ENCODE data around the gene PTPRN2. TPM values are rescaled to one million over a fixed set of nuclear protein-coding genes. Genes with fewer than 3 reads are reported as not detected.

The PTPRN2 gene
- total and polyA plus RNA-seq, 8 donors = 12.2 to 49.2 (median 31.8) TPM

GRCh38 chr7:158358926-158359645 lies 228.5 kb downstream of the PTPRN2 start:
- DNase-seq (no peak), ATAC-seq (no peak), FAIRE-seq (no peak)
- Histone ChIP-seq H3K4me3 (no peak overlapping the region), H3K27me3 (no peaks in the 10 kb centered on the region), H3K27ac (no peak overlapping the region), H3K36me3 (no peaks in the 10 kb centered on the region), H3K4me1 (no peaks in the 10 kb centered on the region), H3K9me3 (no peaks in the 10 kb centered on the region)
- 87% methylated on average over 16 of the region's 16 CpGs for WGBS, 2 donors
- TF ChIP-seq, protein P1, sequence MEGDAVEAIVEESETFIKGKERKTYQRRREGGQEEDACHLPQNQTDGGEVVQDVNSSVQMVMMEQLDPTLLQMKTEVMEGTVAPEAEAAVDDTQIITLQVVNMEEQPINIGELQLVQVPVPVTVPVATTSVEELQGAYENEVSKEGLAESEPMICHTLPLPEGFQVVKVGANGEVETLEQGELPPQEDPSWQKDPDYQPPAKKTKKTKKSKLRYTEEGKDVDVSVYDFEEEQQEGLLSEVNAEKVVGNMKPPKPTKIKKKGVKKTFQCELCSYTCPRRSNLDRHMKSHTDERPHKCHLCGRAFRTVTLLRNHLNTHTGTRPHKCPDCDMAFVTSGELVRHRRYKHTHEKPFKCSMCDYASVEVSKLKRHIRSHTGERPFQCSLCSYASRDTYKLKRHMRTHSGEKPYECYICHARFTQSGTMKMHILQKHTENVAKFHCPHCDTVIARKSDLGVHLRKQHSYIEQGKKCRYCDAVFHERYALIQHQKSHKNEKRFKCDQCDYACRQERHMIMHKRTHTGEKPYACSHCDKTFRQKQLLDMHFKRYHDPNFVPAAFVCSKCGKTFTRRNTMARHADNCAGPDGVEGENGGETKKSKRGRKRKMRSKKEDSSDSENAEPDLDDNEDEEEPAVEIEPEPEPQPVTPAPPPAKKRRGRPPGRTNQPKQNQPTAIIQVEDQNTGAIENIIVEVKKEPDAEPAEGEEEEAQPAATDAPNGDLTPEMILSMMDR (IDR thresholded peaks at IDR 0.05) = no peak
- intact Hi-C loops (cut with DNase I) = no loop called here

DNA sequence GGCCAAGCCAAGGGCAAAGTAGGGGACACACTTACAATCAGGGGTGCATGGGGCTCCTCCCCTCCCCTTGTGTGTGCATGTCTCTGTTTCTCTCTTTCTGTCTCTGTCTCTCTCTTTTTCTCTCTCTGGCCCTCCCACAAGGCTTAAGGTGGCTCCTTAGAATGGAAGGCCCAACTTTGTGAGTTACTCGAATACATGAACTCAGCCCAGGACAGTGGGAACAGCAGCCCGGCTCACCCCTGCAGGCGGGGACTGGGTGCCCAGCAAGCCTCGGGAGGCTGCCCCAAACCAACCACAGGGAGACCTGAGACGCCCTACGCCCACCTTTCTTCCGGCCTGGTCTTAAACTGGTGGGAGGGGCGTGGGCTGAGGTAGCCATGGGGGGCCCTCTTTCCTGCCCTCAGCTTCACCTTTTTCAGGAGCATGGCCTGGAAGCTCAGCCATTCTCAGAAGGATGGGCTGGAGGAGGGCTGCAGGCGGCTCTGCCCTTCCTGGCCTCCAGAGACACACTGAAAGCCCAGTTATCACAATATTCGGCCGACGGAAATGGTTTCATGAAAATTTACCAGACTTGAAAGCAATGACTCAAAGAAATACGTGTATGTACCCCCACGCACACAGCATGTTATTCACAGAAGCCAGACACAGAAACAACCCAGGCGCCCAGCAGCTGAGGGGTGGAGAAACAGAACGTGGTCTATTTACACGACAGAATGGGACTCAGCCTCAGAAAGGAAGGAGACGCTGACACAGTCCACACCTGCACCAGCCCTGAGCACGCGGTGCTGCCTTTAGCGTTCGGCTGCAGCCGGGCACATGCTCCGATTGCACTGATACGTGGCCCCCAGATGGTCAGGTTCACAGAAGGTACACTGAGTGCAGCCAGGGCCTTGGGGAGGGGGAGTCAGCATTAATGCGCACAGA lies 229.5 kb downstream of the PTPRN2 start:
- Histone ChIP-seq H3K27ac (no peak overlapping the region), H3K27me3 (no peaks in the 10 kb centered on the region), H3K4me3 (no peak overlapping the region), H3K9me3 (no peaks in the 10 kb centered on the region), H3K4me1 (no peaks in the 10 kb centered on the region), H3K36me3 (no peaks in the 10 kb centered on the region)
- no peak for FAIRE-seq
- intact Hi-C loops (cut with DNase I) = no loop called here
- 88% methylated on average over 26 of the region's 26 CpGs for WGBS, 2 donors
- peak in 1 of 6 donors; percentile 49 for DNase-seq
- no peak for ATAC-seq
- TF ChIP-seq, protein P1 (IDR thresholded peaks at IDR 0.05) = no peak

DNA sequence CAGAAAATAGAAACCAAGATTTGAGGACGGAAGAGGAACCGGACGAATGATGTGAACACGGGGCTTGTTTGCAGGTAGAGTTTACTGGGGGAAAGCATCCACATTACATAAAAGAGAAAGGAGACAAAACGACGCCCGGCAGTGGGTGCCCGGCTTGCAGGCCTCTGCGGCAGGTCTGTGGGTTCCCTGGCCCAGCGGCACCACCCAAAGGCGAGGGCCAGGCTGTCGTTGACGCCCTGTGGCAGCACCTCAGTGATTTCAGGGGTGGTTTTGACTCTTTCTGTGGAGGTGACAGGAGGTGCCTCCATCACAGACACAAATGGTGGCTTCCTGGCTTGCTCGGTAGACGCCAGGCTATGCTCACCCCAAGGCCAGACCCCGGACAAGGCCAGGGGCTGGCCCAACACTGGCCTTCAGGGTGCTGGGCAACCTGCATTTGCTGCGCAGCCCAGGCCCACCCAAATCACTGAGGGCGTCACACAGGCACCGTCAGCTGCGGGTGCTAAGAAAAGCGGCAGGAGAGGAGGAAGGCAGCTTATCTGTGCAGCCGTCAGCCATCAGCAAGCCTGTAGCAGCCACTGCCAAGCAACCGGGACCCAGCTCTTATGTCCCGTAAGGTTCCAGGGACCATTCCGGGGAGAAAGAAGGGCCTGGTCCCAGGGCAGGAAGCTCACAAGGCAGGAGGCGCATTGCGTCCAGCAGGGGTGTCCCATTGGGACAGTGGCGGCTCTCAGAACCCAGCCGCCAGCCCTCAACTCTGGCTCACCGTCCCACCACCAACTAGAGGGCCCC lies 230.3 kb downstream of the PTPRN2 start:
- WGBS, 2 donors = 89 to 90% methylated on average over 30 of the region's 30 CpGs
- ATAC-seq (no peak), DNase-seq (no peak)

GRCh38 chr7:158356454-158356853 lies 231.2 kb downstream of the PTPRN2 start:
- Histone ChIP-seq H3K9me3 (no peaks in the 10 kb centered on the region), H3K4me3 (no peak overlapping the region), H3K27ac (no peak overlapping the region), H3K36me3 (no peaks in the 10 kb centered on the region), H3K4me1 (no peaks in the 10 kb centered on the region), H3K27me3 (no peaks in the 10 kb centered on the region)
- peak in 1 of 6 donors; percentile 11 for DNase-seq
- no peak for FAIRE-seq
- TF ChIP-seq, protein P1 (IDR thresholded peaks at IDR 0.05) = no peak
- intact Hi-C loops (cut with DNase I) = no loop called here
- peak in 1 of 4 donors; percentile 32 for ATAC-seq
- 68 to 75% methylated on average over 3 of the region's 3 CpGs for WGBS, 2 donors

More for the DNA sequence above, 230.3 kb downstream of the PTPRN2 start:
- no peak overlapping the region for H3K4me3 ChIP-seq
- H3K36me3 ChIP-seq = no peaks in the 10 kb centered on the region
- no peaks in the 10 kb centered on the region for H3K9me3 ChIP-seq
- TF ChIP-seq, protein P1 (IDR thresholded peaks at IDR 0.05) = no peak
- H3K27me3 ChIP-seq = no peaks in the 10 kb centered on the region
- no peak for FAIRE-seq
- H3K4me1 ChIP-seq = no peaks in the 10 kb centered on the region
- intact Hi-C loops (cut with DNase I) = no loop called here
- H3K27ac ChIP-seq = no peak overlapping the region
